GM23248 (cell line): Measurements from ENCODE around the gene JPT1.

Source experiments
- EZH2 ChIP-seq: fragments of 200-600 bp; sonication (generic); IDR thresholded peaks from 2 replicates; pipeline ENCODE4 v1.6.1; 2018; ENCODE audit warnings: antibody characterized with exemption, mild to moderate bottlenecking; ENCODE audit not compliant: insufficient read depth, poor library complexity, severe bottlenecking
- EZH2phosphoT487 ChIP-seq: fragments of 200-600 bp; sonication (generic); IDR thresholded peaks from 2 replicates; pipeline ENCODE4 v1.6.1; 2018; ENCODE audit warnings: antibody characterized with exemption, moderate library complexity, mild to moderate bottlenecking, low read depth; ENCODE audit not compliant: insufficient read depth

DNA sequence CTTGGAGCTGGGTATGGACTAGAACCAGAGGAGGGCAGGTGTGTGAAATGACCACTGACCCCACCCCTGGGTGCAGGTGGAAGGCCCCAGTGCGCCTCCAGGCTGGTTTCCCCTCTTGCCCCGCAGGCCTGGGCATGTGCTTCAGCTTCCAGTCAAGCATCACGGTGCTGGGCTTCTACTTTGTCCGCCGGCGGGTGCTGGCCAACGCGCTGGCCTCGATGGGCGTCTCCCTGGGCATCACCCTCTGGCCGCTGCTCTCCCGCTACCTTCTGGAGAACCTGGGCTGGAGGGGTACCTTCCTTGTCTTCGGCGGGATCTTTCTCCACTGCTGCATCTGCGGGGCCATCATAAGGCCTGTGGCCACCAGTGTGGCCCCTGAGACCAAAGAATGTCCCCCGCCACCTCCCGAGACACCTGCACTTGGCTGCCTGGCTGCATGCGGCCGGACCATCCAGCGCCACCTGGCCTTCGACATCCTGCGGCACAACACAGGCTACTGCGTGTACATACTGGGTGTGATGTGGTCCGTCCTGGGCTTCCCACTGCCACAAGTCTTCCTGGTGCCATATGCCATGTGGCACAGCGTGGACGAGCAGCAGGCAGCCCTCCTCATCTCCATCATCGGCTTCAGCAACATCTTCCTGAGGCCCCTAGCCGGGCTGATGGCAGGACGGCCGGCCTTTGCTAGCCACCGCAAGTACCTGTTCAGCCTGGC, 54.3 kb downstream of the JPT1 start:
- TF ChIP-seq EZH2, result no peak
- no peak for TF ChIP-seq EZH2phosphoT487
